ENCODE measurements around the gene STYX. TPM values are rescaled to one million over a fixed set of nuclear protein-coding genes. Genes with fewer than 3 reads are reported as not detected.
A peak's percentile ranks its signal among the peaks of the same experiment; 100 is the strongest.

Gene STYX
- total RNA-seq (2012; rRNA removed) (7.5 and 20.0 TPM in 2 replicates), polyA plus RNA-seq (2012; rRNA removed) (4.7 and 5.8 TPM in 2 replicates), Bru-seq, nascent RNA (percentile 62 among the genes with signal in this experiment), BruChase-seq, experiment 1, labeled RNA remaining after a 6-hour chase (percentile 79 among the genes with signal in this experiment), BruChase-seq, experiment 2, labeled RNA remaining after a 2-hour chase (percentile 75 among the genes with signal in this experiment)
- 2.0 and 2.2 TPM in 2 replicates for polyA plus RNA-seq (2012; cell fraction: cytosol; rRNA removed)
- 1.2 and 2.8 TPM in 2 replicates for polyA plus RNA-seq (2012; cell fraction: nucleus; rRNA removed; ENCODE audit: low replicate concordance)
- long read RNA-seq, full-length matches to known transcripts: 26 of 50 reads
- long read RNA-seq, partial matches to known transcripts: 7 of 50 reads
- long read RNA-seq, other reads (novel, unspliced or antisense): 17 of 50 reads

DNA sequence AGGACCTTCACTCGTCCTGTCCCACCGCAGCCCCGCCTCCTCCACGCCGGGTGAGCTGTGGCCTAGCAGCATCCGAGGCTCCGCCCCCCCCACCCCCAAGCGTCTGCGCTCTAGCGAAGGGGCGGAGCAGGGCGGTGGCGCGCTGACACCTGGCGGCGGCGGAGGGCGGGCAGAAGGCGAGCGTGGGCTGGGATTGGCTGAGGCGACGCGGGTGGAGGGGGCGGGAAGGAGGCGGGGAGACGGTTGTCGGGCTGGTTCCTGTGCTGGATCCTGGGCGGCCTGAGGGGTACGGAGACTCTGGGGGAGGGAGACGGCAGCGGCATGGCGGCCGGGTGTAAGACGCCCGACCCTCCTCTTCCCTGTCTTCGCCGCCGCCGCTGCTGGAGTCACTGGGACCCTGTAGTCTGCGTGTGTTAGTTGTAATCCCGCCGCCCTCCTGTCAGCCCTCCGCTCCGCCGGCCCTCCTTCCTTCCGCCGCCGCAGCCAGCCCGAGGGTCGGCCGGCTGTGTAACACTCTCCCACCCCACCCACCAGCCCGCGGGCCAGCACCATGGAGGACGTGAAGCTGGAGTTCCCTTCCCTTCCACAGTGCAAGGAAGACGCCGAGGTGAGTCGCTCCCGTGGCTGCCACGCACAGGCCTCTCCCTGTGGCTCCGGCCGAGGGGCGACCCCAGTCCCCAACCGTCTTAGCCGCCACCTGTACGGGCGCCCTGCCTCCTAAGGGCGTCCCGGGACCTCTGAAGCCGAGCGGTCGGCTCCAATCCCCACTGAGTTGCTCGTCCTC, at the start of gene STYX:
Gene STYX (plus strand): TSS at position 242 of the 784 bp plus-strand sequence. CDS start 309 bp downstream, at position 551.
- POLR2A ChIA-PET (ENCODE audit: unreplicated experiment): interaction anchor here (0.5 kb wide), 1 partner anchor 1224 kb away, joined by 8 read pairs; no protein-coding TSS in a partner anchor
- H2AFZ ChIP-seq (replicated peaks; ENCODE audit: low read length, poor library complexity): peak within 1 kb of the TSS; percentile 97
- 0% methylated on average over 18 of the region's 72 CpGs; no CpG with 5 or more reads in 1 of the 2 experiments for WGBS, 2 experiments (ENCODE audit: extremely low coverage in 2 of 2, insufficient read length in 1 of 2)
- peak within 1 kb of the TSS; percentile 81 for H3K9ac ChIP-seq (ENCODE audit: low read depth, low read length)
- peak within 1 kb of the TSS; percentile 64 for H3K14ac ChIP-seq (replicated peaks; ENCODE audit: low read depth, low read length)
- H3K4ac ChIP-seq (ENCODE audit: low read depth, low read length): peak within 1 kb of the TSS; percentile 29
- peak within 1 kb of the TSS; percentile 17 for H3K56ac ChIP-seq (ENCODE audit: extremely low read depth, insufficient read depth, low read length)
- H2AK9ac ChIP-seq (replicated peaks; ENCODE audit: low read depth, low read length, poor library complexity): peak within 1 kb of the TSS; percentile 86
- H3K27me3 ChIP-seq (ENCODE audit: control insufficient read depth, insufficient read depth, low read length): no peaks in the 10 kb centered on the region
- no peaks in the 10 kb centered on the region for H3K9me3 ChIP-seq (ENCODE audit: control insufficient read depth, insufficient read depth, low read length)
- H2BK5ac ChIP-seq (ENCODE audit: low read depth, low read length, poor library complexity, severe bottlenecking): peak within 1 kb of the TSS; percentile 49
- dilution Hi-C loops (cut with HindIII; ENCODE audit: low sequenced_read_pairs, unreplicated experiment) (no loop called here), in situ Hi-C loops (cut with MboI; ENCODE audit: low sequenced_read_pairs) (no loop called here), intact Hi-C loops (cut with micrococcal nuclease) (loop anchor here (5.0 kb wide), 1 partner anchor 577 kb away; no protein-coding TSS in a partner anchor)
- H4K20me1 ChIP-seq (ENCODE audit: insufficient read depth, low read length): no peaks in the 10 kb centered on the region; the same call in 1 of the 2 replicates
- peak; percentile 99 for ATAC-seq (ENCODE audit: low read depth)
- no peak within 1 kb of the TSS for H4K5ac ChIP-seq (ENCODE audit: low read depth, low read length)
- CTCF ChIA-PET: interaction anchor here (1.5 kb wide), 1 partner anchor 14 kb away, joined by 4 read pairs; no protein-coding TSS in a partner anchor
- H3K4me3 ChIP-seq (ENCODE audit: insufficient read depth, low read depth, low read length): peak within 1 kb of the TSS; percentile 84
- H3K4me2 ChIP-seq (ENCODE audit: low read depth, low read length): peak within 1 kb of the TSS; percentile 92
- no peak within 1 kb of the TSS for H2BK15ac ChIP-seq (ENCODE audit: low read depth, low read length)
- H3K4me1 ChIP-seq (ENCODE audit: control insufficient read depth, insufficient read depth, low read length): no peaks in the 10 kb centered on the region
- no TSS peak for BruUV-seq (replicated peaks)
- H3K18ac ChIP-seq (ENCODE audit: low read depth, low read length): peak within 1 kb of the TSS; percentile 36
- peaks cover 11 to 41% of the 10 kb centered on the region in 2 experiments; a peak in 3 of 4 replicates for H3K79me1 ChIP-seq (ENCODE audit: low read depth in 1 of 2, low read length in 2 of 2)
- no peak within 1 kb of the TSS; the same call in 1 of the 2 replicates for H2BK120ac ChIP-seq (ENCODE audit: low read depth, low read length)
- H3K27ac ChIP-seq (ENCODE audit: insufficient read depth, low read length): peak within 1 kb of the TSS; percentile 65
- peaks cover 5% of the 10 kb centered on the region; the same call in 1 of the 2 replicates for H3K36me3 ChIP-seq (ENCODE audit: control insufficient read depth, insufficient read depth, low read length)
- H3K23ac ChIP-seq (ENCODE audit: low read depth, low read length): peak within 1 kb of the TSS; percentile 93
- no peaks in the 10 kb centered on the region for H3K9me1 ChIP-seq (ENCODE audit: insufficient read depth, low read length)
- DNase-seq: peak; percentile 96
- H2BK20ac ChIP-seq (ENCODE audit: low read depth, low read length): no peak within 1 kb of the TSS
- peak within 1 kb of the TSS in 1 of 2 experiments; percentile 57; a peak in 1 of 4 replicates for H4K8ac ChIP-seq (ENCODE audit: low read depth in 2 of 2, low read length in 2 of 2)
- peak within 1 kb of the TSS; percentile 46; the same call in 1 of the 2 replicates for H4K91ac ChIP-seq (ENCODE audit: insufficient read depth, low read depth, low read length)
- H2AK5ac ChIP-seq (ENCODE audit: low read depth, low read length): no peak within 1 kb of the TSS
- TF ChIP-seq POLR2A (IDR thresholded peaks at IDR 0.05; ENCODE audit: low read depth, low read length) (peak; percentile 87), CHD1 (IDR thresholded peaks at IDR 0.05; ENCODE audit: low read depth, low read length) (no peak), CEBPB (IDR thresholded peaks at IDR 0.05; ENCODE audit: low read depth, low read length) (no peak), RCOR1 (IDR thresholded peaks at IDR 0.05; ENCODE audit: insufficient replicate concordance, low read length) (no peak), SMC3 (IDR thresholded peaks at IDR 0.05; ENCODE audit: low read depth, low read length) (no peak), MAFK (IDR thresholded peaks at IDR 0.05; ENCODE audit: low read depth, low read length) (no peak), FOS (IDR thresholded peaks at IDR 0.05; ENCODE audit: low read depth, low read length) (no peak), NFE2L2 (IDR thresholded peaks at IDR 0.05; ENCODE audit: low read depth, low read length) (no peak)
- TF ChIP-seq, protein P1, sequence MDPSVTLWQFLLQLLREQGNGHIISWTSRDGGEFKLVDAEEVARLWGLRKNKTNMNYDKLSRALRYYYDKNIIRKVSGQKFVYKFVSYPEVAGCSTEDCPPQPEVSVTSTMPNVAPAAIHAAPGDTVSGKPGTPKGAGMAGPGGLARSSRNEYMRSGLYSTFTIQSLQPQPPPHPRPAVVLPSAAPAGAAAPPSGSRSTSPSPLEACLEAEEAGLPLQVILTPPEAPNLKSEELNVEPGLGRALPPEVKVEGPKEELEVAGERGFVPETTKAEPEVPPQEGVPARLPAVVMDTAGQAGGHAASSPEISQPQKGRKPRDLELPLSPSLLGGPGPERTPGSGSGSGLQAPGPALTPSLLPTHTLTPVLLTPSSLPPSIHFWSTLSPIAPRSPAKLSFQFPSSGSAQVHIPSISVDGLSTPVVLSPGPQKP (IDR thresholded peaks at IDR 0.05; ENCODE audit: borderline replicate concordance, low read depth, low read length): no peak
- TF ChIP-seq, protein P2, sequence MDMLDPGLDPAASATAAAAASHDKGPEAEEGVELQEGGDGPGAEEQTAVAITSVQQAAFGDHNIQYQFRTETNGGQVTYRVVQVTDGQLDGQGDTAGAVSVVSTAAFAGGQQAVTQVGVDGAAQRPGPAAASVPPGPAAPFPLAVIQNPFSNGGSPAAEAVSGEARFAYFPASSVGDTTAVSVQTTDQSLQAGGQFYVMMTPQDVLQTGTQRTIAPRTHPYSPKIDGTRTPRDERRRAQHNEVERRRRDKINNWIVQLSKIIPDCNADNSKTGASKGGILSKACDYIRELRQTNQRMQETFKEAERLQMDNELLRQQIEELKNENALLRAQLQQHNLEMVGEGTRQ (IDR thresholded peaks at IDR 0.05; ENCODE audit: low read depth, low read length): no peak
- TF ChIP-seq, protein P3, sequence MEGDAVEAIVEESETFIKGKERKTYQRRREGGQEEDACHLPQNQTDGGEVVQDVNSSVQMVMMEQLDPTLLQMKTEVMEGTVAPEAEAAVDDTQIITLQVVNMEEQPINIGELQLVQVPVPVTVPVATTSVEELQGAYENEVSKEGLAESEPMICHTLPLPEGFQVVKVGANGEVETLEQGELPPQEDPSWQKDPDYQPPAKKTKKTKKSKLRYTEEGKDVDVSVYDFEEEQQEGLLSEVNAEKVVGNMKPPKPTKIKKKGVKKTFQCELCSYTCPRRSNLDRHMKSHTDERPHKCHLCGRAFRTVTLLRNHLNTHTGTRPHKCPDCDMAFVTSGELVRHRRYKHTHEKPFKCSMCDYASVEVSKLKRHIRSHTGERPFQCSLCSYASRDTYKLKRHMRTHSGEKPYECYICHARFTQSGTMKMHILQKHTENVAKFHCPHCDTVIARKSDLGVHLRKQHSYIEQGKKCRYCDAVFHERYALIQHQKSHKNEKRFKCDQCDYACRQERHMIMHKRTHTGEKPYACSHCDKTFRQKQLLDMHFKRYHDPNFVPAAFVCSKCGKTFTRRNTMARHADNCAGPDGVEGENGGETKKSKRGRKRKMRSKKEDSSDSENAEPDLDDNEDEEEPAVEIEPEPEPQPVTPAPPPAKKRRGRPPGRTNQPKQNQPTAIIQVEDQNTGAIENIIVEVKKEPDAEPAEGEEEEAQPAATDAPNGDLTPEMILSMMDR (conservative IDR thresholded peaks at IDR 0.05; ENCODE audit: low read depth, low read length): no peak
